IMR-90 (cell line): ENCODE measurements around the gene SUGCT. TPM values are rescaled to one million over a fixed set of nuclear protein-coding genes. Genes with fewer than 3 reads are reported as not detected.

Source experiments
- ATAC-seq: fragments of 200-7000 bp; cut with Tn5 transposase; 2 replicates; pipeline ENCODE4 v1.9.1; 2020; ENCODE audit warnings: low read depth, mild to moderate bottlenecking, moderate library complexity
- BruUV-seq: library from RNA; stranded (reverse); fragments of 400-500 nt; replicated peaks from 2 replicates; lab custom pipeline; 2021; lab: Mats Ljungman, UMichigan
- CTCF ChIA-PET: fragments of 300-600 bp; formaldehyde crosslinking; extraction: SDS; loops from one replicate; lab custom pipeline; 2021; ENCODE audit warnings: antibody characterized with exemption; lab: Yijun Ruan, JAX
- POLR2A ChIA-PET: fragments of 300-600 bp; sonication (Branson Sonifier 250); formaldehyde crosslinking; loops from one replicate; lab custom pipeline; 2022; ENCODE audit warnings: antibody characterized with exemption; ENCODE audit not compliant: unreplicated experiment; lab: Charles Lee
- DNase-seq: peaks from one replicate; pipeline ENCODE4 v3.0.0; 2013
- H2AFZ ChIP-seq: replicated peaks from 2 replicates; pipeline ENCODE3; 2013; ENCODE audit warnings: low read length, mild to moderate bottlenecking; ENCODE audit not compliant: poor library complexity
- H2AK5ac ChIP-seq: 2 replicates; pipeline ENCODE4 v1.6.1; 2013; ENCODE audit warnings: low read depth, low read length, inconsistent platforms
- H2AK9ac ChIP-seq: replicated peaks from 2 replicates; pipeline ENCODE3; 2013; ENCODE audit warnings: mild to moderate bottlenecking, low read depth, low read length, moderate library complexity; ENCODE audit not compliant: poor library complexity
- H2BK120ac ChIP-seq: 2 replicates; pipeline ENCODE4 v1.6.1; 2013; ENCODE audit warnings: low read depth, low read length, inconsistent platforms
- H2BK15ac ChIP-seq: 3 replicates; pipeline ENCODE4 v1.6.1; 2013; ENCODE audit warnings: low read depth, low read length, inconsistent platforms
- H2BK20ac ChIP-seq: 2 replicates; pipeline ENCODE4 v1.6.1; 2013; ENCODE audit warnings: low read depth, mild to moderate bottlenecking, inconsistent platforms, low read length, moderate library complexity
- H2BK5ac ChIP-seq: 2 replicates; pipeline ENCODE4 v1.6.1; 2013; ENCODE audit warnings: mild to moderate bottlenecking, low read depth, low read length, inconsistent platforms; ENCODE audit not compliant: poor library complexity, severe bottlenecking
- H3K14ac ChIP-seq: replicated peaks from 2 replicates; pipeline ENCODE4 v1.6.1; 2013; ENCODE audit warnings: low read depth, low read length, inconsistent platforms
- H3K18ac ChIP-seq: 2 replicates; pipeline ENCODE4 v1.6.1; 2013; ENCODE audit warnings: low read depth, low read length, control low read depth
- H3K23ac ChIP-seq: 2 replicates; pipeline ENCODE4 v1.6.1; 2013; ENCODE audit warnings: low read depth, low read length, inconsistent platforms
- H3K27ac ChIP-seq: 2 replicates; pipeline ENCODE4 v1.5.1; 2013; ENCODE audit warnings: mild to moderate bottlenecking, control low read depth, low read length; ENCODE audit not compliant: insufficient read depth
- H3K27me3 ChIP-seq: 2 replicates; pipeline ENCODE4 v1.6.1; 2013; ENCODE audit warnings: low read length; ENCODE audit not compliant: control insufficient read depth, insufficient read depth
- H3K36me3 ChIP-seq: 2 replicates; pipeline ENCODE4 v1.6.1; 2013; ENCODE audit warnings: low read length, mixed read lengths; ENCODE audit not compliant: control insufficient read depth, insufficient read depth
- H3K4ac ChIP-seq: 2 replicates; pipeline ENCODE4 v1.6.1; 2013; ENCODE audit warnings: low read depth, low read length, inconsistent platforms
- H3K4me1 ChIP-seq: 2 replicates; pipeline ENCODE4 v1.6.1; 2013; ENCODE audit warnings: low read length, mixed read lengths; ENCODE audit not compliant: control insufficient read depth, insufficient read depth
- H3K4me2 ChIP-seq: 2 replicates; pipeline ENCODE4 v1.6.1; 2013; ENCODE audit warnings: low read depth, mild to moderate bottlenecking, control low read depth, low read length, moderate library complexity
- H3K4me3 ChIP-seq: 2 replicates; pipeline ENCODE4 v1.5.1; 2013; ENCODE audit warnings: low read depth, mild to moderate bottlenecking, control low read depth, low read length, moderate library complexity; ENCODE audit not compliant: insufficient read depth
- H3K56ac ChIP-seq: 2 replicates; pipeline ENCODE4 v1.6.1; 2013; ENCODE audit warnings: low read length, inconsistent platforms; ENCODE audit not compliant: insufficient read depth; ENCODE audit errors: extremely low read depth
- H3K79me1 ChIP-seq, 2 experiments: 2 replicates each; pipeline ENCODE4 v1.6.1; 2013; ENCODE audit warnings: low read length in 2 of 2, inconsistent platforms in 1 of 2, low read depth in 1 of 2
- H3K9ac ChIP-seq: 2 replicates; pipeline ENCODE4 v1.6.1; 2013; ENCODE audit warnings: low read depth, low read length, control low read depth
- H3K9me1 ChIP-seq: 2 replicates; pipeline ENCODE4 v1.6.1; 2013; ENCODE audit warnings: low read length, inconsistent platforms; ENCODE audit not compliant: insufficient read depth
- H3K9me3 ChIP-seq: 2 replicates; pipeline ENCODE4 v1.6.1; 2013; ENCODE audit warnings: low read length; ENCODE audit not compliant: control insufficient read depth, insufficient read depth
- H4K20me1 ChIP-seq: 2 replicates; pipeline ENCODE4 v1.6.1; 2013; ENCODE audit warnings: low read length, inconsistent platforms; ENCODE audit not compliant: insufficient read depth
- H4K5ac ChIP-seq: 2 replicates; pipeline ENCODE4 v1.6.1; 2013; ENCODE audit warnings: mild to moderate bottlenecking, low read depth, low read length, control low read depth
- H4K8ac ChIP-seq, 2 experiments: 2 replicates each; pipeline ENCODE4 v1.6.1; 2013; ENCODE audit warnings: low read depth in 2 of 2, low read length in 2 of 2, control low read depth in 1 of 2, inconsistent platforms in 1 of 2
- H4K91ac ChIP-seq: 2 replicates; pipeline ENCODE4 v1.6.1; 2013; ENCODE audit warnings: low read depth, low read length, inconsistent platforms; ENCODE audit not compliant: insufficient read depth
- CEBPB ChIP-seq: IDR thresholded peaks from 2 replicates; pipeline ENCODE4 v1.6.1; 2012; ENCODE audit warnings: low read depth, low read length, improper control_type of control experiment
- POLR2A ChIP-seq: IDR thresholded peaks from 2 replicates; pipeline ENCODE4 v1.6.1; 2012; ENCODE audit warnings: mild to moderate bottlenecking, low read depth, low read length
- SMC3 ChIP-seq: fragments of 150-350 bp; IDR thresholded peaks from 2 replicates; pipeline ENCODE4 v1.6.1; 2016; ENCODE audit warnings: low read depth, mild to moderate bottlenecking, antibody characterized with exemption, low read length, moderate library complexity
- WGBS, 2 experiments: methylation state at CpG; one replicate each; pipeline versions ENCODE4 v1.1.5 to v1.1.7; 2013; ENCODE audit warnings: missing lambda C conversion rate in 2 of 2; ENCODE audit not compliant: insufficient read length in 1 of 2; ENCODE audit errors: extremely low coverage in 2 of 2; 5-methylcytosine and 5-hydroxymethylcytosine counted together
- dilution Hi-C: fragments of 300-500 bp; cut with HindIII; formaldehyde crosslinking; loops from one replicate; pipeline ENCODE4 v1.14.3; 2018; ENCODE audit warnings: low sequenced_read_pairs; ENCODE audit not compliant: unreplicated experiment
- in situ Hi-C: fragments of 300-500 bp; cut with MboI; formaldehyde crosslinking; loops from 3 replicates; pipeline ENCODE4 v1.14.3; 2019; ENCODE audit warnings: low sequenced_read_pairs, inconsistent platforms, mixed read lengths
- intact Hi-C: fragments of 100-400 bp; cut with micrococcal nuclease; formaldehyde crosslinking; loops from 2 replicates; pipeline ENCODE4 v1.10.0; 2022
- polyA plus RNA-seq, 3 experiments: library from polyadenylated mRNA; depleted of rRNA; stranded (reverse); fragments of >200 nt; gene quantifications; 2 replicates each; pipeline ENCODE4 v1.2.3, GENCODE V29; 2012; ENCODE audit warnings: low replicate concordance in 1 of 3
- total RNA-seq: library from RNA; depleted of rRNA; stranded (reverse); fragments of >200 nt; gene quantifications from 2 replicates; pipeline ENCODE4 v1.2.3, GENCODE V29; 2012

The SUGCT gene
- total and polyA plus RNA-seq, 2 of the 4 experiments (the other 2 are of a cell fraction) = 5.9 to 8.3 TPM

GRCh38 chr7:40674316-40674715 is 539.5 kb downstream of the SUGCT start:
- CTCF ChIA-PET = interaction anchor here (1.0 kb wide), 1 partner anchor 442 kb away, joined by 3 read pairs; no protein-coding TSS in a partner anchor

More at GRCh38 chr7:40674316-40674715, 539.5 kb downstream of the SUGCT start:
- Histone ChIP-seq H4K91ac (no peak overlapping the region), H3K79me1 (no peaks in the 10 kb centered on the region), H3K56ac (no peak overlapping the region), H4K8ac (no peak overlapping the region), H3K27ac (no peak overlapping the region), H3K9me1 (no peaks in the 10 kb centered on the region), H3K4me2 (no peak overlapping the region), H2AK9ac (no peak overlapping the region), H2BK5ac (no peak overlapping the region), H3K18ac (no peak overlapping the region), H3K9me3 (no peaks in the 10 kb centered on the region), H3K27me3 (no peaks in the 10 kb centered on the region), H2BK20ac (no peak overlapping the region), H2AK5ac (no peak overlapping the region), H3K23ac (no peak overlapping the region), H3K14ac (no peak overlapping the region), H4K5ac (no peak overlapping the region), H3K9ac (no peak overlapping the region), H4K20me1 (no peaks in the 10 kb centered on the region), H2AFZ (no peak overlapping the region), H3K4me3 (no peak overlapping the region), H3K4ac (no peak overlapping the region), H3K36me3 (no peaks in the 10 kb centered on the region), H2BK120ac (no peak overlapping the region), H2BK15ac (no peak overlapping the region), H3K4me1 (no peaks in the 10 kb centered on the region)
- intact Hi-C loops (loop anchor here (5.0 kb wide), 1 partner anchor 37 kb away; no protein-coding TSS in a partner anchor), in situ Hi-C loops (no loop called here), dilution Hi-C loops (no loop called here)
- BruUV-seq = no TSS peak
- ATAC-seq (no peak), DNase-seq (no peak)
- POLR2A ChIA-PET = no interaction called here
- no CpG with 5 or more reads among the region's 3 CpGs for WGBS, 2 experiments
- TF ChIP-seq CEBPB = no peak
- no peak for TF ChIP-seq POLR2A
- TF ChIP-seq SMC3 = no peak
